Mesendoderm (in vitro differentiated cells): ENCODE data around the gene SLC26A8.

Experiments
- DNase-seq: peaks from one replicate; pipeline ENCODE4 v3.0.0; 2013
- H2AK5ac ChIP-seq: 2 replicates; pipeline ENCODE4 v1.6.1; 2013; ENCODE audit warnings: low read length, inconsistent platforms
- H2BK120ac ChIP-seq: 2 replicates; pipeline ENCODE4 v1.6.1; 2013; ENCODE audit warnings: low read depth, mild to moderate bottlenecking, low read length, moderate library complexity, mixed read lengths
- H2BK15ac ChIP-seq: replicated peaks from 2 replicates; pipeline ENCODE4 v1.6.1; 2013; ENCODE audit warnings: low read depth, mild to moderate bottlenecking, moderate library complexity
- H2BK5ac ChIP-seq: 2 replicates; pipeline ENCODE4 v1.6.1; 2013; ENCODE audit warnings: low read length, inconsistent platforms
- H3K18ac ChIP-seq: 2 replicates; pipeline ENCODE4 v1.6.1; 2013; ENCODE audit warnings: mild to moderate bottlenecking, low read length, mixed read lengths
- H3K23ac ChIP-seq: one replicate; pipeline ENCODE4 v1.6.1; 2013; ENCODE audit warnings: low read length
- H3K27ac ChIP-seq: 2 replicates; pipeline ENCODE4 v1.5.1; 2013; ENCODE audit warnings: low read depth, mild to moderate bottlenecking, inconsistent platforms, low read length, moderate library complexity
- H3K27me3 ChIP-seq: 2 replicates; pipeline ENCODE4 v1.6.1; 2013; ENCODE audit warnings: low read length, control low read depth, mild to moderate bottlenecking, inconsistent platforms; ENCODE audit not compliant: insufficient read depth, poor library complexity
- H3K36me3 ChIP-seq: 2 replicates; pipeline ENCODE4 v1.6.1; 2013; ENCODE audit warnings: low read length, inconsistent platforms; ENCODE audit not compliant: control insufficient read depth, insufficient read depth
- H3K4ac ChIP-seq: one replicate; pipeline ENCODE4 v1.6.1; 2013; ENCODE audit warnings: low read depth, mild to moderate bottlenecking, low read length, moderate library complexity
- H3K4me1 ChIP-seq: 2 replicates; pipeline ENCODE4 v1.6.1; 2013; ENCODE audit warnings: low read depth, low read length, inconsistent platforms; ENCODE audit not compliant: control insufficient read depth
- H3K4me2 ChIP-seq: 2 replicates; pipeline ENCODE4 v1.6.1; 2013; ENCODE audit warnings: low read length
- H3K4me3 ChIP-seq: 2 replicates; pipeline ENCODE4 v1.5.1; 2013; ENCODE audit warnings: mild to moderate bottlenecking, low read length
- H3K56ac ChIP-seq: one replicate; pipeline ENCODE4 v1.6.1; 2013; ENCODE audit warnings: low read length
- H3K79me1 ChIP-seq: 2 replicates; pipeline ENCODE4 v1.6.1; 2013; ENCODE audit warnings: low read length, inconsistent platforms
- H3K79me2 ChIP-seq: 2 replicates; pipeline ENCODE4 v1.6.1; 2013; ENCODE audit warnings: mild to moderate bottlenecking, low read length; ENCODE audit not compliant: control insufficient read depth, insufficient read depth
- H3K9ac ChIP-seq: 2 replicates; pipeline ENCODE4 v1.6.1; 2013; ENCODE audit warnings: low read length, inconsistent platforms
- H4K5ac ChIP-seq: one replicate; pipeline ENCODE4 v1.6.1; 2013; ENCODE audit warnings: low read length
- H4K8ac ChIP-seq: one replicate; pipeline ENCODE4 v1.6.1; 2013; ENCODE audit warnings: low read depth, mild to moderate bottlenecking, control low read depth, low read length, moderate library complexity
- WGBS: extraction: QIAGEN DNeasy Blood & Tissue Kit; methylation state at CpG from one replicate; pipeline ENCODE4 v1.1.7; 2013; ENCODE audit warnings: low lambda C conversion rate, missing lambda C conversion rate; ENCODE audit not compliant: insufficient coverage; ENCODE audit errors: extremely low coverage; 5-methylcytosine and 5-hydroxymethylcytosine counted together

The SLC26A8 gene

DNA sequence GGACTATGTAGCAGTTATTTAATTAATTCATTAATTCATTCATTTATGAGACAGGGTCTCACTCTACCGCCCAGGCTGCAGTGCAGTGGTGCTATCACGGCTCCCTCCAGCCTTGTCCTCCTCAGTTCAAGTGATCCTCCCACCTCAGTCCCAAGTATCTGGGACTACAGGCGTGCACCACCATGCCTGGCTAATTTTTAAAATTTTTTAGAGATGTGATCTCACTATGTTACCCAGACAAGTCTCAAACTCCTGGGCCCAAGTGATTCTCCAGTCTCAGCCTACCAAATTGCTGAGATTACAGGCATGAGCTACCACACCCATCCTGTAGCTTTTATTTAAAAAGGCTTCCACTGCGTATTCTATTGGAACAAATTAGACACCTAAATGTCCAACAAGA lies 127.0 kb downstream of the SLC26A8 start:
- Histone ChIP-seq H3K4me2 (no peak overlapping the region), H4K5ac (no peak overlapping the region), H2AK5ac (no peak overlapping the region), H3K18ac (no peak overlapping the region), H3K23ac (no peak overlapping the region), H3K36me3 (no peaks in the 10 kb centered on the region), H3K4me3 (no peak overlapping the region), H3K27ac (no peak overlapping the region), H3K27me3 (no peaks in the 10 kb centered on the region), H3K4me1 (peaks cover 3% of the 10 kb centered on the region), H2BK15ac (no peak overlapping the region), H2BK5ac (no peak overlapping the region), H3K56ac (no peak overlapping the region), H3K79me1 (peaks cover 18% of the 10 kb centered on the region), H3K4ac (no peak overlapping the region), H3K9ac (no peak overlapping the region), H2BK120ac (no peak overlapping the region), H4K8ac (no peak overlapping the region), H3K79me2 (peaks cover 50% of the 10 kb centered on the region)
- DNase-seq: no peak
- WGBS: no CpG with 5 or more reads among the region's 4 CpGs

DNA sequence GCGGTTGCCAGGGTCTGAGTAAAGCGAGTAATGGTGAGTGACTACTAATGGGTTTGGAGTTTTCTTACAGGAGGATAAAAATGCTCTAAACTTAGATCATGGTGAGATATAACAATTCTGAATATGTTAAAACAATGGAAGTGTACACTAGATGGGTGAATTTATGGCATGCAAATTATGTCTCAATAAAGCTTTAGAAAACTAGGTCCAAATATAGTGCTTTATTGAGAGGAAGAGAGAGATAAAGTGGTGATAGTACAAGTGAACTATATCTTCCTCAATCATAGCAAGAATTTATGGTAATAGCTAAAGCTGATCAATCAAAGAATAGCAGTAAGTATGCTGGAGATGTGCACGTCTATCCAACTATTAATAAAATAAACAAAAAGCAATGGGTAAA lies 127.4 kb downstream of the SLC26A8 start:
- no peak overlapping the region for H3K56ac ChIP-seq
- DNase-seq: no peak
- no peak overlapping the region for H3K27ac ChIP-seq
- no peak overlapping the region for H4K8ac ChIP-seq
- H3K18ac ChIP-seq: no peak overlapping the region
- H3K4ac ChIP-seq: no peak overlapping the region
- H3K27me3 ChIP-seq: no peaks in the 10 kb centered on the region
- H4K5ac ChIP-seq: no peak overlapping the region
- H2BK15ac ChIP-seq: no peak overlapping the region
- H3K4me3 ChIP-seq: no peak overlapping the region
- H2AK5ac ChIP-seq: no peak overlapping the region
- no peaks in the 10 kb centered on the region for H3K36me3 ChIP-seq
- H2BK120ac ChIP-seq: no peak overlapping the region
- peaks cover 3% of the 10 kb centered on the region for H3K4me1 ChIP-seq
- peaks cover 18% of the 10 kb centered on the region for H3K79me1 ChIP-seq
- no peak overlapping the region for H3K23ac ChIP-seq
- no peak overlapping the region for H3K9ac ChIP-seq
- no CpG with 5 or more reads among the region's 3 CpGs for WGBS
- H2BK5ac ChIP-seq: no peak overlapping the region
- H3K4me2 ChIP-seq: no peak overlapping the region
- H3K79me2 ChIP-seq: peaks cover 49% of the 10 kb centered on the region

DNA sequence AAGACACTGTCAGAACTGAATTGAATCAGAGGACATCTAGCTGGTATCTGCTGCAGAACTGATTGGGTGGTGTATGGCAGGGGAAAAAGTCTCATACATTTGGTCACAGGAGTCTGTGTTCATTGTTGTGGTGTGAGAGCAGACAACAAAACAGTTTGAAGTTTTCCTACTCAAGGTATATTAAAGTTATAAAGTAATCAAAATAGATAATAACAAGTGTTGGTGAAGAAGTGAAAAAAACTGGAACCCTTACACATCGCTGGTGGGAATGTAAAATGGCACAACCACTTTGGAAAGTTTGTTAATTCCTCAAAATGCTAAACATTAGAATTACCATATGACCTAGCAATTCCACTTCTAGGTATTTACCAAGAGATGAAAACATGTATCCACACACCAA lies 128.2 kb downstream of the SLC26A8 start:
- peaks cover 18% of the 10 kb centered on the region for H3K79me1 ChIP-seq
- no peak overlapping the region for H2BK120ac ChIP-seq
- H3K56ac ChIP-seq: no peak overlapping the region
- no peak overlapping the region for H3K4me2 ChIP-seq
- H3K18ac ChIP-seq: no peak overlapping the region
- DNase-seq: no peak
- no peak overlapping the region for H4K8ac ChIP-seq
- no peak overlapping the region for H3K4me3 ChIP-seq
- no peak overlapping the region for H2AK5ac ChIP-seq
- no peak overlapping the region for H3K27ac ChIP-seq
- no peak overlapping the region for H2BK15ac ChIP-seq
- WGBS: no CpG with 5 or more reads among the region's 1 CpG
- no peak overlapping the region for H3K4ac ChIP-seq
- no peak overlapping the region for H2BK5ac ChIP-seq
- no peak overlapping the region for H3K23ac ChIP-seq
- no peak overlapping the region for H4K5ac ChIP-seq
- H3K9ac ChIP-seq: no peak overlapping the region
- no peaks in the 10 kb centered on the region for H3K36me3 ChIP-seq
- H3K79me2 ChIP-seq: peaks cover 49% of the 10 kb centered on the region
- peaks cover 3% of the 10 kb centered on the region for H3K4me1 ChIP-seq
- H3K27me3 ChIP-seq: no peaks in the 10 kb centered on the region

DNA sequence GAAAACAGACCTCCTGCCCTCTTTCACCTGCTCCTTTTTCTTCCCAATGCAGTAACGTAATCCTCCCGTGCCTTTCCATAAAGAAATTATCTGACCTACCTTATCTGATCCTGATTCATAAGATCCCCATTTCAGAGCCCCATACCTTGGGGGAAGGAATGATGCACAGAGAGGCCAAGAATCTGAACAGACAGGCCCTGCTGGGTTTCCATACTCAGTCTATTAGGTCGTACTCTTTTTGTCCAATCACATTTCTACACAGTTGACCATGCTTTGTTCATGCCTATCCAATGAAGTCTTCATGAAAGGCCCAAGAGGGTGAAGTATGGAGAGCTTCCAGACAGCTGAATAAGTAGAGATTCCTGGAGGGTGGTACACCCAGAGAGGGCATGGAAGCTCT lies 128.9 kb downstream of the SLC26A8 start:
- Histone ChIP-seq H3K18ac (no peak overlapping the region), H3K36me3 (no peaks in the 10 kb centered on the region), H2BK5ac (no peak overlapping the region), H2BK120ac (no peak overlapping the region), H3K79me2 (peaks cover 44% of the 10 kb centered on the region), H4K5ac (no peak overlapping the region), H4K8ac (no peak overlapping the region), H3K27me3 (no peaks in the 10 kb centered on the region), H3K27ac (no peak overlapping the region), H3K79me1 (peaks cover 15% of the 10 kb centered on the region), H2BK15ac (no peak overlapping the region), H3K4ac (no peak overlapping the region), H3K4me1 (peaks cover 3% of the 10 kb centered on the region), H2AK5ac (no peak overlapping the region), H3K9ac (no peak overlapping the region), H3K4me3 (no peak overlapping the region), H3K56ac (no peak overlapping the region), H3K4me2 (no peak overlapping the region), H3K23ac (no peak overlapping the region)
- DNase-seq: peak; percentile 58
- WGBS: no CpG with 5 or more reads among the region's 3 CpGs

DNA sequence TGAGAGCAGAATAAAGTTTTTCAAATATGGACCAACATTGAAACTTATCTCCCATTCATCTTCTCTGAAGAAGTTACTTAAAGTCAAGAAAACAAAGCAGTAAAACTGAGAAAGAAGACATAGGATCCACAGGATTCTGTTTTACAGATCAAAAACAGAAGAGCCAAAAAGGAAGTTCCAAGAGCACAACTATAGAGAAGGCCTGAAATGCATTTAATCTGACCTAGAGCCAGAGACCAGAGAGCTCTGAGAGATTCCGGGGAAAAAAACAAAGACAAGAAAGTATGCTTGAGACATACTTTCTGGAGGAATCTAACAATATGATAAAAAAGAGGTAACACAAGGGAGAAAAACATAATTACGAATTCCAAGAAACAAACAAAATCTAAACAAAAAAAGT lies 129.7 kb downstream of the SLC26A8 start:
- H2AK5ac ChIP-seq: no peak overlapping the region
- no peak overlapping the region for H3K9ac ChIP-seq
- no peak overlapping the region for H3K4ac ChIP-seq
- no CpG with 5 or more reads among the region's 2 CpGs for WGBS
- peaks cover 3% of the 10 kb centered on the region for H3K4me1 ChIP-seq
- H2BK120ac ChIP-seq: no peak overlapping the region
- DNase-seq: no peak
- no peak overlapping the region for H3K4me2 ChIP-seq
- no peak overlapping the region for H3K18ac ChIP-seq
- peaks cover 37% of the 10 kb centered on the region for H3K79me2 ChIP-seq
- no peak overlapping the region for H4K5ac ChIP-seq
- H3K4me3 ChIP-seq: no peak overlapping the region
- H3K23ac ChIP-seq: no peak overlapping the region
- H2BK5ac ChIP-seq: no peak overlapping the region
- peaks cover 13% of the 10 kb centered on the region for H3K79me1 ChIP-seq
- no peak overlapping the region for H3K27ac ChIP-seq
- H3K36me3 ChIP-seq: no peaks in the 10 kb centered on the region
- H4K8ac ChIP-seq: no peak overlapping the region
- no peak overlapping the region for H2BK15ac ChIP-seq
- H3K27me3 ChIP-seq: no peaks in the 10 kb centered on the region
- H3K56ac ChIP-seq: no peak overlapping the region
